ENCODE results near the gene IMMP2L. TPM values are rescaled to one million over a fixed set of nuclear protein-coding genes. Genes with fewer than 3 reads are reported as not detected.
A peak's percentile ranks its signal among the peaks of the same experiment; 100 is the strongest.

Gene IMMP2L
- polyA plus RNA-seq, 1 donor from 2014 or later, result 23.2 TPM

GRCh38 chr7:111571720-111572119 lies 9.4 kb upstream of the IMMP2L start:
- Mint-ChIP-seq H3K4me1 (peaks cover 0 to 10% (median 5%) of the 10 kb centered on the region in 3 donors), H3K27ac (no peak overlapping the region), H3K9me3 (peaks cover 6 to 16% (median 13%) of the 10 kb centered on the region in 3 donors), H3K36me3 (peaks cover 3% of the 10 kb centered on the region), H3K27me3 (peaks cover 3% of the 10 kb centered on the region), H3K4me3 (peak overlapping the region in 1 of 4 donors; percentile 2)

GRCh38 chr7:111568870-111569462 lies 6.7 kb upstream of the IMMP2L start:
- H3K27ac Mint-ChIP-seq, result no peak overlapping the region
- peaks cover 3% of the 10 kb centered on the region for H3K36me3 Mint-ChIP-seq
- peaks cover 6 to 16% (median 10%) of the 10 kb centered on the region in 3 donors for H3K9me3 Mint-ChIP-seq
- peaks cover 3% of the 10 kb centered on the region for H3K27me3 Mint-ChIP-seq
- no peak overlapping the region for H3K4me3 Mint-ChIP-seq
- H3K4me1 Mint-ChIP-seq, result peaks cover 0 to 10% (median 5%) of the 10 kb centered on the region in 3 donors

GRCh38 chr7:111568419-111568818 lies 6.1 kb upstream of the IMMP2L start:
- Mint-ChIP-seq H3K36me3 (peaks cover 3% of the 10 kb centered on the region), H3K4me3 (no peak overlapping the region), H3K4me1 (peaks cover 3 to 10% (median 5%) of the 10 kb centered on the region in 3 donors), H3K9me3 (peaks cover 6 to 16% (median 8%) of the 10 kb centered on the region in 3 donors), H3K27me3 (peaks cover 5% of the 10 kb centered on the region), H3K27ac (no peak overlapping the region)

- Mint-ChIP-seq H3K27me3 (peaks cover 5% of the 10 kb centered on the region), H3K27ac (peak overlapping the region in 1 of 3 donors; percentile 93), H3K4me3 (peak overlapping the region in 3 of 4 donors; percentile 30 to 97 (median 88)), H3K4me1 (peaks cover 20 to 35% (median 25%) of the 10 kb centered on the region in 3 donors), H3K36me3 (no peaks in the 10 kb centered on the region), H3K9me3 (no peaks in the 10 kb centered on the region)
These were observed 1.8 kb upstream of the IMMP2L start for GRCh38 chr7:111564078-111564477.

- H3K27ac Mint-ChIP-seq, result peak overlapping the region; percentile 16 to 97 (median 87)
- no peaks in the 10 kb centered on the region for H3K9me3 Mint-ChIP-seq
- peak overlapping the region; percentile 88 to 97 (median 96) for H3K4me3 Mint-ChIP-seq
- H3K4me1 Mint-ChIP-seq, result peaks cover 23 to 34% (median 28%) of the 10 kb centered on the region in 3 donors
- peaks cover 2% of the 10 kb centered on the region for H3K27me3 Mint-ChIP-seq
- peaks cover 8% of the 10 kb centered on the region for H3K36me3 Mint-ChIP-seq
These were observed 713 bp downstream of the IMMP2L start for GRCh38 chr7:111561654-111561903.

- Mint-ChIP-seq H3K27ac (peak overlapping the region; percentile 16 to 97 (median 87)), H3K4me3 (peak overlapping the region; percentile 88 to 97 (median 96)), H3K9me3 (no peaks in the 10 kb centered on the region), H3K4me1 (peaks cover 23 to 34% (median 30%) of the 10 kb centered on the region in 3 donors), H3K36me3 (peaks cover 13% of the 10 kb centered on the region), H3K27me3 (peaks cover 2% of the 10 kb centered on the region)
These were observed 1.3 kb downstream of the IMMP2L start for GRCh38 chr7:111560773-111561653.

- Mint-ChIP-seq H3K4me3 (peak overlapping the region in 1 of 4 donors; percentile 97), H3K27ac (no peak overlapping the region), H3K4me1 (peaks cover 24 to 34% (median 30%) of the 10 kb centered on the region in 3 donors), H3K36me3 (peaks cover 21% of the 10 kb centered on the region), H3K27me3 (peaks cover 2% of the 10 kb centered on the region), H3K9me3 (no peaks in the 10 kb centered on the region)
These were observed 3.3 kb downstream of the IMMP2L start for GRCh38 chr7:111558991-111559390.

- Mint-ChIP-seq H3K27ac (no peak overlapping the region), H3K4me3 (no peak overlapping the region), H3K9me3 (no peaks in the 10 kb centered on the region), H3K36me3 (peaks cover 21% of the 10 kb centered on the region), H3K4me1 (peaks cover 21 to 29% (median 21%) of the 10 kb centered on the region in 3 donors), H3K27me3 (no peaks in the 10 kb centered on the region)
These were observed 5.3 kb downstream of the IMMP2L start for GRCh38 chr7:111556977-111557376.

- Mint-ChIP-seq H3K4me1 (peaks cover 5 to 10% (median 9%) of the 10 kb centered on the region in 3 donors), H3K36me3 (peaks cover 25% of the 10 kb centered on the region), H3K9me3 (no peaks in the 10 kb centered on the region), H3K4me3 (no peak overlapping the region), H3K27ac (no peak overlapping the region), H3K27me3 (no peaks in the 10 kb centered on the region)
These were observed 8.2 kb downstream of the IMMP2L start for GRCh38 chr7:111554086-111554485.

- Mint-ChIP-seq H3K36me3 (peaks cover 7% of the 10 kb centered on the region), H3K4me1 (peaks cover 0 to 5% (median 2%) of the 10 kb centered on the region in 3 donors), H3K4me3 (no peak overlapping the region), H3K27me3 (no peaks in the 10 kb centered on the region), H3K9me3 (no peaks in the 10 kb centered on the region), H3K27ac (no peak overlapping the region)
These were observed 21.2 kb downstream of the IMMP2L start for GRCh38 chr7:111541067-111541466.

- Mint-ChIP-seq H3K4me1 (peaks cover 2 to 10% (median 6%) of the 10 kb centered on the region in 3 donors), H3K27me3 (no peaks in the 10 kb centered on the region), H3K36me3 (peaks cover 4% of the 10 kb centered on the region), H3K27ac (peak overlapping the region in 1 of 3 donors; percentile 14), H3K9me3 (no peaks in the 10 kb centered on the region), H3K4me3 (no peak overlapping the region)
These were observed 22.0 kb downstream of the IMMP2L start for GRCh38 chr7:111540199-111540815.

- no peak overlapping the region for H3K4me3 Mint-ChIP-seq
- peaks cover 7 to 20% (median 17%) of the 10 kb centered on the region in 3 donors for H3K4me1 Mint-ChIP-seq
- H3K27ac Mint-ChIP-seq, result no peak overlapping the region
- H3K27me3 Mint-ChIP-seq, result no peaks in the 10 kb centered on the region
- H3K9me3 Mint-ChIP-seq, result no peaks in the 10 kb centered on the region
- H3K36me3 Mint-ChIP-seq, result peaks cover 6% of the 10 kb centered on the region
These were observed 25.2 kb downstream of the IMMP2L start for GRCh38 chr7:111537134-111537533.

- Mint-ChIP-seq H3K36me3 (peaks cover 5% of the 10 kb centered on the region), H3K9me3 (no peaks in the 10 kb centered on the region), H3K27me3 (no peaks in the 10 kb centered on the region), H3K4me3 (peak overlapping the region in 2 of 4 donors; percentile 34 to 48), H3K27ac (no peak overlapping the region), H3K4me1 (peaks cover 8 to 24% (median 17%) of the 10 kb centered on the region in 3 donors)
These were observed 27.0 kb downstream of the IMMP2L start for GRCh38 chr7:111535142-111535870.

GRCh38 chr7:111532625-111533024 lies 29.7 kb downstream of the IMMP2L start:
- no peaks in the 10 kb centered on the region for H3K9me3 Mint-ChIP-seq
- peaks cover 5% of the 10 kb centered on the region for H3K36me3 Mint-ChIP-seq
- H3K4me1 Mint-ChIP-seq, result peaks cover 14 to 46% (median 29%) of the 10 kb centered on the region in 3 donors
- H3K27ac Mint-ChIP-seq, result peak overlapping the region in 1 of 3 donors; percentile 53
- no peaks in the 10 kb centered on the region for H3K27me3 Mint-ChIP-seq
- H3K4me3 Mint-ChIP-seq, result no peak overlapping the region
